Psoas muscle (tissue), 8 donors: ENCODE measurements around the gene ATP13A3. TPM values are rescaled to one million over a fixed set of nuclear protein-coding genes. Genes with fewer than 3 reads are reported as not detected.
"Not testable (repeated sequence)": the region's sequence is repeated elsewhere in the genome, so short reads cannot be mapped to it uniquely, and the experiment has no call there.

Source experiments
- ATAC-seq, 4 donors: fragments of 200-7000 bp; cut with Tn5 transposase; one replicate each; pipeline ENCODE4 v1.9.1; 2020; ENCODE audit warnings: moderate library complexity in 3 of 4, mild to moderate bottlenecking in 2 of 4
- DNase-seq, 2 donors: peaks; one replicate each; pipeline ENCODE4 v3.0.0-alpha.2; 2020
- H3K27ac ChIP-seq: fragments of 200-600 bp; one replicate; pipeline ENCODE4 v1.8.0; 2022
- H3K27me3 ChIP-seq, 3 donors: fragments of 200-600 bp in 1 of 3; one replicate each; pipeline versions ENCODE4 v1.6.1 to v1.8.0; 2013 to 2022; ENCODE audit warnings: low read length in 2 of 3, mild to moderate bottlenecking in 2 of 3, moderate library complexity in 1 of 3; ENCODE audit not compliant: insufficient read depth in 3 of 3
- H3K36me3 ChIP-seq, 2 donors: fragments of 200-600 bp in 1 of 2; one replicate each; pipeline versions ENCODE4 v1.6.1 to v1.8.0; 2013 to 2022; ENCODE audit warnings: low read depth in 1 of 2, mild to moderate bottlenecking in 1 of 2, moderate library complexity in 1 of 2; ENCODE audit not compliant: insufficient read depth in 1 of 2
- H3K4me1 ChIP-seq: fragments of 200-600 bp; one replicate; pipeline ENCODE4 v1.8.0; 2022
- H3K4me3 ChIP-seq: fragments of 200-600 bp; one replicate; pipeline ENCODE4 v1.8.0; 2022; ENCODE audit warnings: mild to moderate bottlenecking
- H3K9me3 ChIP-seq: fragments of 200-600 bp; one replicate; pipeline ENCODE4 v1.8.0; 2022
- CTCF ChIP-seq: fragments of 200-600 bp; IDR thresholded peaks from one replicate; pipeline ENCODE4 v1.8.0; 2022; ENCODE audit warnings: antibody characterized with exemption
- WGBS, 3 donors: extraction: QIAGEN DNeasy Blood & Tissue Kit; methylation state at CpG; one replicate each; pipeline versions ENCODE4 v1.1.6 to v1.1.7; 2013; 5-methylcytosine and 5-hydroxymethylcytosine counted together
- intact Hi-C, 2 donors: fragments of 100-400 bp; cut with DNase I; formaldehyde crosslinking; loops; one replicate each; pipeline versions ENCODE4 v1.11.0 to v1.14.2; 2022
- polyA plus RNA-seq, 3 donors: library from polyadenylated mRNA; stranded (reverse); fragments of 200-250 nt; gene quantifications; one replicate each; pipeline ENCODE4 v1.2.3, GENCODE V29; 2013
- total RNA-seq, 4 donors: library from RNA; stranded (reverse); fragmentation: NEBNext Ultra II Directional in 2 of 4; extraction: Animal tissue kit (Norgen Biotek cat#: 25700) in 2 of 4; gene quantifications; one replicate each; pipeline versions ENCODE4 v1.2.1 to v1.2.4, GENCODE V29; 2021 to 2023
- donor health status: healthy with polysubstance abuse.
- donor health status: DM: no; HTN: no; CAD: no; lungs with moderate emphysema.
- donor health status: Bipolar disorder and iron deficiency.
- donor health status: healthy.
- donor health status: DM: yes; HTN: yes; CAD: no.
- donor health status: DM: no; HTN: no; CAD: no.
- donor health status: DM: no; HTN: no; CAD: no.
- donor health status: DM: yes; HTN: yes; CAD: no.

The ATP13A3 gene
- total and polyA plus RNA-seq, 7 donors = 10.4 to 72.7 (median 46.6) TPM

- TF ChIP-seq CTCF = no peak
- H3K9me3 ChIP-seq = no peaks in the 10 kb centered on the region
- WGBS, 3 donors = 37 to 46% (median 42%) methylated on average over 6 of the region's 6 CpGs
- H3K4me3 ChIP-seq = peak overlapping the region; percentile 74
- intact Hi-C loops = loop anchor here (5.0 kb wide), 3 partner anchors 37 to 102 kb away; no protein-coding TSS in a partner anchor
- H3K27ac ChIP-seq = peak overlapping the region; percentile 77
- DNase-seq = no peak
- H3K4me1 ChIP-seq = peaks cover 36% of the 10 kb centered on the region
- ATAC-seq = peak in 2 of 4 donors; percentile 12 to 29
- peaks cover 0 to 22% of the 10 kb centered on the region in 2 donors for H3K36me3 ChIP-seq
- H3K27me3 ChIP-seq = no peaks in the 10 kb centered on the region
Observed at GRCh38 chr3:194485468-194485880, 1.3 kb downstream of the ATP13A3 start.

GRCh38 chr3:194484614-194485013 lies 2.2 kb downstream of the ATP13A3 start:
- H3K36me3 ChIP-seq = peaks cover 0 to 22% of the 10 kb centered on the region in 2 donors
- no peaks in the 10 kb centered on the region for H3K9me3 ChIP-seq
- intact Hi-C loops = loop anchor here (5.0 kb wide), 3 partner anchors 38 to 103 kb away; no protein-coding TSS in a partner anchor
- WGBS, 3 donors = 94 to 96% (median 95%) methylated on average over 12 of the region's 12 CpGs
- DNase-seq (no peak), ATAC-seq (no peak)
- peak overlapping the region; percentile 77 for H3K27ac ChIP-seq
- TF ChIP-seq CTCF = no peak
- H3K27me3 ChIP-seq = no peaks in the 10 kb centered on the region
- H3K4me3 ChIP-seq = peak overlapping the region; percentile 74
- H3K4me1 ChIP-seq = peaks cover 36% of the 10 kb centered on the region

- intact Hi-C loops = no loop called here
- DNase-seq (no peak), ATAC-seq (no peak)
- H3K27me3 ChIP-seq = no peaks in the 10 kb centered on the region
- peaks cover 36% of the 10 kb centered on the region for H3K4me1 ChIP-seq
- WGBS, 3 donors = 99 to 100% (median 100%) methylated on average over 1 of the region's 1 CpG
- TF ChIP-seq CTCF = no peak
- no peak overlapping the region for H3K4me3 ChIP-seq
- H3K27ac ChIP-seq = no peak overlapping the region
- H3K36me3 ChIP-seq = peaks cover 0 to 22% of the 10 kb centered on the region in 2 donors
- no peaks in the 10 kb centered on the region for H3K9me3 ChIP-seq
Observed at GRCh38 chr3:194483850-194484249, 3.0 kb downstream of the ATP13A3 start.

GRCh38 chr3:194482830-194483229 lies 4.0 kb downstream of the ATP13A3 start:
- H3K27ac ChIP-seq, H3K27me3 ChIP-seq, H3K9me3 ChIP-seq, ATAC-seq, intact Hi-C loops, DNase-seq, H3K4me3 ChIP-seq: not testable (repeated sequence)
- 96 to 98% (median 96%) methylated on average over 13 of the region's 13 CpGs for WGBS, 3 donors
- Histone ChIP-seq H3K4me1 (peaks cover 35% of the 10 kb centered on the region), H3K36me3 (peaks cover 0 to 22% of the 10 kb centered on the region in 2 donors)

GRCh38 chr3:194482196-194482593 lies 4.6 kb downstream of the ATP13A3 start:
- 39 to 66% (median 44%) methylated on average over 1 of the region's 1 CpG for WGBS, 3 donors
- H3K36me3 ChIP-seq = peaks cover 0 to 22% of the 10 kb centered on the region in 2 donors
- TF ChIP-seq CTCF = no peak
- intact Hi-C loops = no loop called here
- H3K9me3 ChIP-seq = no peaks in the 10 kb centered on the region
- peaks cover 31% of the 10 kb centered on the region for H3K4me1 ChIP-seq
- H3K27me3 ChIP-seq = no peaks in the 10 kb centered on the region
- DNase-seq (no peak), ATAC-seq (no peak)
- no peak overlapping the region for H3K27ac ChIP-seq
- H3K4me3 ChIP-seq = no peak overlapping the region
